Measurements from ENCODE around the gene TNS1. TPM values are rescaled to one million over a fixed set of nuclear protein-coding genes. Genes with fewer than 3 reads are reported as not detected.
"Not testable (repeated sequence)": the region's sequence is repeated elsewhere in the genome, so short reads cannot be mapped to it uniquely, and the experiment has no call there.

The TNS1 gene
- total RNA-seq, 1 experiment from 2014 or later: 3.0 TPM

GRCh38 chr2:217820091-217820819 lies 182.5 kb downstream of the TNS1 start:
- DNase-seq: no peak
- no peak overlapping the region for H3K4me3 ChIP-seq
- no peaks in the 10 kb centered on the region for H3K27me3 ChIP-seq
- no peaks in the 10 kb centered on the region for H3K4me1 ChIP-seq
- H3K36me3 ChIP-seq: no peaks in the 10 kb centered on the region
- H3K9me3 ChIP-seq (replicated peaks): no peaks in the 10 kb centered on the region
- no peak overlapping the region for H3K27ac ChIP-seq

DNA sequence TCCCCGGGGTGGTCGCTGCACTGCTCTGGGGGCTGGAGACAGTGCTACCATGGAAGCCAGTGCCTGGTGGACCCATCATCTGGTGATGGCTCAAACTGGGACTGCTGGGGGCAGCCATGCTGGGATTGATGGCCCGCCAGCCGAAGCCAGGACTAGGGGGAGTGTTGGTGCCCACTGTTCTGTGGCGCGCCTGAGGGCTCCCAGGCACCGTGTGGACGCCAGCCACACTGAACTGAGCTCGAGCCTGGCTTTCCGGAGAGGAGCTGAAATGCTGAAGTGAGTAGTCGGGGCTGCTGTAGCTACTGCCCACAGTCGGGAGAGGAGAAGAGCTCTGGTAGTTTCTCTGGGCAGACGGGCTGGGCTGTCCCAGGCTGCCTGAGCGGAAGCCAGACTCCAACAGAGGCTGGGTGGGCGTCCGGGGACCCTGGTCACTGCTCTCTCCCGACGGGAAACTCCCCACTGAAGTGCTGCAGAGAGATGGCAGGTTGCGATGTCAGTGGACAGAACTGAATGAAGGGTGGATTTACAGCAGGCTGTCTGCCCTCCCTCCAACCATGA lies 184.4 kb downstream of the TNS1 start:
- no peak overlapping the region for H3K4me3 ChIP-seq
- H3K27ac ChIP-seq: no peak overlapping the region
- no peak for DNase-seq
- H3K4me1 ChIP-seq: no peaks in the 10 kb centered on the region
- H3K27me3 ChIP-seq: no peaks in the 10 kb centered on the region
- H3K36me3 ChIP-seq: no peaks in the 10 kb centered on the region
- H3K9me3 ChIP-seq (replicated peaks): no peaks in the 10 kb centered on the region

DNA sequence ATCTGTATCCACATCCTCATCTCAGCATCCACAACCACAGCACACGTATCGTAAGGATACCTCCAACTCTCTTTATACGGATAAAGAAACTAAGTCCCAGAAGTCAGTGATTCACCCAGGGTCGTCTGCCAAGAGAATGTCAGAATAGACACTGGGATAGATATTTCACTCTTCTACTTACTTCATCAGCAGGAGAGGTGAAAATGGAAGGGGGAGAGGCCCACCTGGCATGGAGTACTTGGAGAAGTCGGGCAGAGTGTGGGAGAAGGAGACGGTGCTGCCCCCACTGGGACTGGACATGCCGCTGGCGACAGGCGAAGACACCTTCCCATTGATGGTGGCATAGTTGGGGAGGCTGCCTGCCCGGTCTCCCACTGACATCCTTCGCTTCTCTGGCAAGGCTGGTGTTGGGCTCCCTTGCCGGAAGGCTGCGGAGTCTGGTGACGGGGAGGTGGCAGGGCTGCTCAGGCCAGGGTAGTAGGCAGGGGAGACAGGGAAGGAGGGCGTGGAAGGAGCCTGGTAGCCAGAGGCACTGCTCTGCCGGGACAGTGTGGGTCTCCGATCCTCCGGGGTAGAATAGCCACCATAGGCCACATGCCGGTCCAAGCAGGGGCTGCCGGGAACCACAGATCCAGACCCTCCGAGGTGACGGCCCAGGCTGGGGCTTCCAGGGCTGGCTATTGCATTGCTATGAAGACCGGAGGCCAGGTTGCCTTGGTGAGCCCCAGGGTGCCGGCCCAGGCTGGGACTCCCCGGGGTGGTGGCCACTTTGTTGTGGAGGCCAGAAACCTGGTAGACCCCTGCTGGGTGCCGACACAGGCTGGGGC lies 185.1 kb downstream of the TNS1 start:
- DNase-seq: no peak
- Histone ChIP-seq H3K4me3 (no peak overlapping the region), H3K4me1 (no peaks in the 10 kb centered on the region), H3K27me3 (no peaks in the 10 kb centered on the region), H3K27ac (no peak overlapping the region), H3K9me3 (replicated peaks) (no peaks in the 10 kb centered on the region), H3K36me3 (no peaks in the 10 kb centered on the region)

DNA sequence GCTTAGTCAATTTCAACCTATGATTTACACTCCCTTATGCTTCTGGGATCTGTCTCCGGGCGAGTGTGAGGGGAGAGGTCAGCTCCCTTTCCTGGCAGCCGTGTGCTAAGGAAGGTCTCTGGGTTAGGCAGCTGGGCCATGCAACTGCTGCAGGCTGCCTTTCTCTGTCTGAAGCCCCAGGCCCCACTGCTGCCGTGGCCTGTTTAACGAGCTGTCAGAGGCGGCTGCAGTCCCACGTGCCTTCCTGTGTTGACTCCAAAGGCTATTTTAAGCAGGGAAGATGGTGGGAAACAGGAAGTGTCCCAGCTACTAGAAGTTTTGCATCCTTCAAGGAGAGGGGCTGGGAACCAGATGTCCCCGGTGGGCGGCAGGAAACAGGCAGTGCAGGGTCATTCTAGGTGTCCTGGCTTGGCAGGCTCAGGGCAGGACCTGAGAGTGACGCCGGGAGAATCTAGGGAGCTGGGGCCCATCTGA lies 186.4 kb downstream of the TNS1 start:
- Histone ChIP-seq H3K27me3 (no peaks in the 10 kb centered on the region), H3K9me3 (replicated peaks) (no peaks in the 10 kb centered on the region), H3K4me3 (no peak overlapping the region), H3K4me1 (no peaks in the 10 kb centered on the region), H3K36me3 (no peaks in the 10 kb centered on the region), H3K27ac (no peak overlapping the region)
- DNase-seq: peak in 1 of 2 experiments; percentile 11

GRCh38 chr2:217813828-217814227 lies 189.0 kb downstream of the TNS1 start:
- Histone ChIP-seq H3K27me3 (no peaks in the 10 kb centered on the region), H3K9me3 (replicated peaks) (no peaks in the 10 kb centered on the region), H3K27ac (no peak overlapping the region), H3K4me3 (no peak overlapping the region), H3K4me1 (no peaks in the 10 kb centered on the region), H3K36me3 (no peaks in the 10 kb centered on the region)
- no peak for DNase-seq

DNA sequence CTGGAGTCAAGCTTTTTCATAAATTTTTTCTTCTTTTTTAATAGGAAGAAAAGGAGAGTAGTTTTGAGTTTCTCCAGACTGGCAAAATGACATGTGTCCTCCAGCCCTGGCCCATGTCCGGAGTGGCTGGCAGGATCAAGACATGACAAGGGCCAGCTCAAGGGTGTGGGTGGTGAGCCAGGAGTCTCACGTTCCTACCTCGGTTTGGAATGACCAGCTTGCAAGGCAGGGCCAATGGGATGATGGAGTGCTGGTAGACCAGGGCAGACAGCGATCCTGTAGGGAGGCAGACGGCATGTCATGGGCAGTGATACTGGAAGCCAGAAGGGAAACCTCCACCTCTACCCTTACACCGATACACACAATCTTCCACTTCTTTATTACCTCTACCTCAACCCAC lies 190.6 kb downstream of the TNS1 start:
- DNase-seq: no peak
- H3K27me3 ChIP-seq: no peaks in the 10 kb centered on the region
- no peaks in the 10 kb centered on the region for H3K4me1 ChIP-seq
- no peaks in the 10 kb centered on the region for H3K9me3 ChIP-seq (replicated peaks)
- no peaks in the 10 kb centered on the region for H3K36me3 ChIP-seq
- no peak overlapping the region for H3K27ac ChIP-seq
- no peak overlapping the region for H3K4me3 ChIP-seq

DNA sequence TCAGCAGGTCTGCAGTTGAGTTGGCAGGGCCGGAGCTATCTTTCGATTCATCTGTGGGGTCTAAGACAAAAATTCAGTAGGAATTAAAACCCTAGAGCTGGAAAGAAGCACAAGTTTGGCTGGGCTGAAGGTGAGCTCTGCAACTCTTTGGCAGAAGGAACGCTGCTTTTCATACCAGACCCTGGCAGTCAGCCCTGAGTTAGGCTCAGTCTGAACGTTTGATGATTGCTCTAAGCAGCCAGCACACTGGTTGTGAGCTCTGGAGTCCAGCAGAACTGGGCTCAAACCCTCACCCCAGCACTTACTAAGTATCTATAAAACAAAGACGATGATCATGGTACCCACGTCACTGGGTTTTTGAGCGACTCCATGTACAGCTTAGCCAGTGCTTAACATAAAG lies 192.5 kb downstream of the TNS1 start:
- no peak overlapping the region for H3K4me3 ChIP-seq
- no peaks in the 10 kb centered on the region for H3K4me1 ChIP-seq
- no peak for DNase-seq
- H3K36me3 ChIP-seq: no peaks in the 10 kb centered on the region
- H3K27ac ChIP-seq: no peak overlapping the region
- no peaks in the 10 kb centered on the region for H3K9me3 ChIP-seq (replicated peaks)
- H3K27me3 ChIP-seq: no peaks in the 10 kb centered on the region

GRCh38 chr2:217809736-217810135 lies 193.1 kb downstream of the TNS1 start:
- Histone ChIP-seq H3K4me1 (no peaks in the 10 kb centered on the region), H3K9me3 (replicated peaks) (no peaks in the 10 kb centered on the region), H3K27ac (no peak overlapping the region), H3K36me3 (no peaks in the 10 kb centered on the region), H3K4me3 (no peak overlapping the region), H3K27me3 (no peaks in the 10 kb centered on the region)
- DNase-seq: no peak

GRCh38 chr2:217808967-217809366 lies 193.8 kb downstream of the TNS1 start:
- not testable (repeated sequence) for H3K27ac ChIP-seq; DNase-seq; H3K27me3 ChIP-seq; H3K4me1 ChIP-seq; H3K4me3 ChIP-seq; H3K9me3 ChIP-seq (replicated peaks); H3K36me3 ChIP-seq

DNA sequence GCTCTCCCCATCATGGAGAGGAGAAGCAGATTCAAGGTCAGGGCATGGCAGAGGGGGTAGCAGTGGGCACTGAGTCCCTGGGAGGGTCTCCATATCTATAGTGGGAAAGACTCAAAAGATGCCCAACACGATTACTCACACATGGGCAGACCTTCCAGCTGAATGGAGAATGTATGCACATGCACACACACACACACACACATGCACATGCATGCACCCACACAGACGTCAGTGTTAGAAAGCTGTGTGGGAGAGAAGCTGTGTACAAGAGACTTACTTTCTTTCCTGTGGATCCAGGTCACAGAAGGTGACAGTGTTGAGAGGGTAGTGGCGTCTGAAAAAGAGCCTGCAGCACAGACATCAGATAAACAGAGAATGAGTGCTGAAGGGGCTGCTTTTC lies 194.5 kb downstream of the TNS1 start:
- no peaks in the 10 kb centered on the region for H3K9me3 ChIP-seq (replicated peaks)
- no peak overlapping the region for H3K4me3 ChIP-seq
- no peaks in the 10 kb centered on the region for H3K27me3 ChIP-seq
- no peaks in the 10 kb centered on the region for H3K36me3 ChIP-seq
- H3K4me1 ChIP-seq: no peaks in the 10 kb centered on the region
- no peak for DNase-seq
- no peak overlapping the region for H3K27ac ChIP-seq

DNA sequence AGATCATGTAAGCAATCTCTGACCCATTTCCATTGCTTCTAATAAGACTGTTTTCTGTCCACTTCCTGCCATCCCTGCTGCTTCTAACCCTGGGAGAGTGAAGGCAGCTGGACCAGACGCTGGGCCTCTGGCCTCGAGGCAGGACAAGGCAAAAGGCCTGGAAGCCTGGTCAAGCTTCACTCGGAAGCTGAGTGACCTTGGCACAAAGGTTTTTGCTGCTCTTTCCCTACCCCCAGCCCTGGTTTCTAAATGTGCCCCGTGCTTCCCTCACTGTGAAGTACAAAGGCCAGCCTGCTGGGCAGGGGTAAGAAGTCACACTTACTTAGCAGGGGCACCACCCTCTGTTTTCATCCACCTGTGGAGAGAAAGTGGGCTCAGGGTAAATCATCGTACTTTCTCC lies 195.0 kb downstream of the TNS1 start:
- no peaks in the 10 kb centered on the region for H3K36me3 ChIP-seq
- DNase-seq: no peak

DNA sequence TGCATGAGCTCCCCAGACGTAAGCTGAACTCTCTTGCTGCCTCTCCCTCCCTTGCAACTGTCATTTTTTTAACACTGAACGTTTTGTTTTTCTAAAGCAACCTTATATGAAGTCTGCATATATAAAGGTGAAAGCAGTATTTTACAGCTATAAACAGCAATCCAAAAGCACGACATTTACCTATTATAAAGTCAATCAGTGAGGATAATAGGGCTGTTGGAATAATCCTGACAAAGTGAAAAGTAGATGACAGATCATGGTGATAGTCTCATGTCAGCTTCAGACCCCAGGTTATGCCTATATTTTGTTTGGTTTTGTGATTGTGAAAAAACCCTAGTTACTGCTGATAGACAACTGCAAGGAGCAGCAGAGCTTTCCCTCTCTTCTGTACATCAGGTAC lies 195.8 kb downstream of the TNS1 start:
- no peaks in the 10 kb centered on the region for H3K4me1 ChIP-seq
- H3K9me3 ChIP-seq (replicated peaks): no peaks in the 10 kb centered on the region
- no peak overlapping the region for H3K27ac ChIP-seq
- H3K27me3 ChIP-seq: no peaks in the 10 kb centered on the region
- H3K36me3 ChIP-seq: no peaks in the 10 kb centered on the region
- no peak for DNase-seq
- H3K4me3 ChIP-seq: no peak overlapping the region

More for the DNA sequence above, 195.0 kb downstream of the TNS1 start:
- no peak overlapping the region for H3K4me3 ChIP-seq
- H3K4me1 ChIP-seq: no peaks in the 10 kb centered on the region
- no peak overlapping the region for H3K27ac ChIP-seq
- no peaks in the 10 kb centered on the region for H3K9me3 ChIP-seq (replicated peaks)
- H3K27me3 ChIP-seq: no peaks in the 10 kb centered on the region

GRCh38 chr2:217806482-217806765 lies 196.4 kb downstream of the TNS1 start:
- Histone ChIP-seq H3K36me3 (no peaks in the 10 kb centered on the region), H3K27ac (no peak overlapping the region), H3K4me1 (no peaks in the 10 kb centered on the region), H3K4me3 (no peak overlapping the region), H3K27me3 (no peaks in the 10 kb centered on the region), H3K9me3 (replicated peaks) (no peaks in the 10 kb centered on the region)
- DNase-seq: no peak

GRCh38 chr2:217805668-217806481 lies 196.9 kb downstream of the TNS1 start:
- Histone ChIP-seq H3K27ac (no peak overlapping the region), H3K36me3 (no peaks in the 10 kb centered on the region)
- DNase-seq: no peak

More at GRCh38 chr2:217805668-217806481, 196.9 kb downstream of the TNS1 start:
- Histone ChIP-seq H3K27me3 (no peaks in the 10 kb centered on the region), H3K4me1 (no peaks in the 10 kb centered on the region), H3K9me3 (replicated peaks) (no peaks in the 10 kb centered on the region), H3K4me3 (no peak overlapping the region)
